NCI-H526 treated with DMSO at 0.1 percent for 48 hours (cell line): ENCODE results near the gene FBLN2.

Source experiments
- DNase-seq: peaks from one replicate; lab custom pipeline; 2025; lab: John Stamatoyannopoulos, UW

Gene FBLN2

DNA sequence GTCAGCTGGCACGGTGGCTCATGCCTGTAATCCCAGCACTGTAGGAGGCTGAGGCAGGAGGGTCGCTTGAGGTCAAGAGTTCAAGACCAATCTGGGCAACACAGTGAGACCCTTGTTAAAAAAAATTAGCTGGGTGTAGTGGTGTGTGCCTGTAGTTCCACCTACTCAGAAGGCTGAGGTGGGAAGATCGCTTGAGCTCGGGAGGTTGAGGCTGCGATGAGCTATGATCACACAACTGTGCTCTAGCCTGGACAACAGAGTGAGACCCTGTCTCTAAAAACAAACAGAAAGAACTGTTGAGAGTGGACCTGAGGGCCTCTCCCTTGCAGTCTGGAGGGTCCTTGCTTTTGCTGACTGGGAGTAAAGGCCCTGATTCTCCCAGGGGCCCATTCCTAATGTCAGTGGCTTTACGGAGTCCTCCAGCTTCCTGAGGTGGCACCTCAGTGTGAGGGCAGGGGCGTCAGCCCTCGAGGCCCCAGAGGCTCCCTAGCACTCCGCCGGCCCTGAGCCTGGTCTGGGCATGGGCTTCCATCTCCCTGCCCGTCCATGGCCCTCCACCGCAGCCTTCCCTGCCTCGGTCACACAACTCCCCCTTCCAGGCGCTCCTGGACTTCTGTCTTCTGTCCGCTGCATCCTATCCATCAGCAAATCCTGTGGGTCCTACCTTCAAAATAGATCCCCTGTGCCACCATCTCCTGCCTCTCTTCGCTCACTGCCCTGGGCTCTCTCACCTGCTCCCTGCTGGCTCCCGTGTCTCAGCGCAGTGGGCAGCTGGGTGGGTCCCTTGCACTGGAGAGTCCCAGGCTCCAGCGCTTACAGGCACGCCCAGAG lies 19.0 kb downstream of the FBLN2 start:
- DNase-seq = no peak

DNA sequence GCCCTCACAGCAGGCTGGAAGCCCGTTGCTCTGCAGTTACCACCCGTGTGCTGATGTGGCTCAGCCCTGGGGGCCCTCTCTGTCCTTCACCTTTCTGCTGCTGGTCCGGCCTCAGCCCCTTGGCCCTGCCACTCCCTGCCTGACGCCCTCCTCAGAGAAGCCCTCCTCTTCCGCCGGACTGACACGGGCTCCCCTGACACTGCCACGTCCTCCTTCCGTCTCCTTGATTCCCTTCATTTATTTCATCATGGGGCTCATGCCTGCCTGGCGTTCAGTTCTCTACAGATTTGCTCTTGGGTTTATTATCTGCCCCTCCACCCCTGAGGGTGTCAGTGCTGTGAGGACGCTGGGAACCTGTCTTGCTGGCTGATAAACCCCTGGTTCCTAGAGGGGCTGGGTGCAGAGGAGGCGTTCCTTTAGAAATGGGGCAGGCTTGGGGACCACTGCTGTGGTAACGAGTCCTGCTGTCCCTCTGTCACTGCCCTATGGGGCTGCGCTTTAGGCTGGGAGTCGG lies 19.6 kb downstream of the FBLN2 start:
- DNase-seq = no peak

DNA sequence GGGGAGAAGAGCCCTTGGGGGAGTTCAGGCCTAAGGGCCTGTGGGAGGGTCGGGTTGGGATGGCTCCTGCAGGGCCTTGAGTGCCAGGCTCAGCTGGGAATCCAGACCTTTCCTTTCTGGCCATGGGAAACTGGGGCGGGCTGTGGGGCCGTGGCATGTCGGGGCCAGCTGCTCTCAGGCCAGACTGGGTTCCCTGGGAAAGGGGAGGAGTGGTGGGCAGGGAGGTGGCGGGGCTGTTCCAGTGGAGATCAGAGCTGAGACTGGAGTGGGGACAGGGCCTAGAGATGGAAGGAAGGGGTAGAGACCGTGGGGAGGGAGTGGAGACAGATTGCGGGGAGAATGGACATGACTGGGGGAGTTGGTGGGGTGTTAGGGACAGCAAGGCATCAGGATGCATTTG lies 20.3 kb downstream of the FBLN2 start:
- DNase-seq = no peak

DNA sequence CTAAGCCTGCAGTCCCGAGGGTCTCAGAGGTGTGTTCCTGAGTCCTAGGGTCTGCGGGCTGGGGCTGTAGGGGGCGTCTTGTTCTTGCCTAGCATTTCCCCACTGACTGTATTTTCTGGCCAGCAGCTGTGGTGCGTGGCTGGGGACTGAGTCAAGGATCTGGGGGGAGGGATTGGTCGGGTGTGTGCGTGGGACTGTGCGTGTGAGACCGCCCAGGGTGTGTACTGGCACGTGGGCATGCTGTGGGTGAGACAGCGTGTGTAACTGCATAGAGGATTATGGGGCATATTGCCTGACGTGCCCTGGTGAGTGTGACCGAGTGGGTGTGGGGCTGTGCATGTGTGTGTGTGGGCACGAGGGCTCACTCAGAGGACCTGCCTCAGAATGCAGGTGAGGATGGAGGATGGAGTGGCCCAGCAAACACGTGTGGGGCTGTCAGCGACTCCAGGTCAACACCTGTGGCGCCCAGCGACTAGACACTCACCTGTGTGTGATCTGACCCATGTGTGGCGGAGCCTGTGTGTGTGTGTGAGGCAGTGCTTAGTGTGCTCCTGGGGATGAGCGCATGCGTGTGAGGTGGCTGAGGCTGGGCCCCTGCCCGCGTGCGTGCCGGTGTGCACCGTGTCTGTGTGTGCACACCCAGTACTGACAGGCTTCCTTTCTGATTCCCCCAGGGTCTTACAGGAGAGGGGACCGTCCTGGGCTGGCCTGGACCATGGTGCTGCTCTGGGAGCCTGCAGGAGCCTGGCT lies 20.9 kb downstream of the FBLN2 start:
- no peak for DNase-seq

DNA sequence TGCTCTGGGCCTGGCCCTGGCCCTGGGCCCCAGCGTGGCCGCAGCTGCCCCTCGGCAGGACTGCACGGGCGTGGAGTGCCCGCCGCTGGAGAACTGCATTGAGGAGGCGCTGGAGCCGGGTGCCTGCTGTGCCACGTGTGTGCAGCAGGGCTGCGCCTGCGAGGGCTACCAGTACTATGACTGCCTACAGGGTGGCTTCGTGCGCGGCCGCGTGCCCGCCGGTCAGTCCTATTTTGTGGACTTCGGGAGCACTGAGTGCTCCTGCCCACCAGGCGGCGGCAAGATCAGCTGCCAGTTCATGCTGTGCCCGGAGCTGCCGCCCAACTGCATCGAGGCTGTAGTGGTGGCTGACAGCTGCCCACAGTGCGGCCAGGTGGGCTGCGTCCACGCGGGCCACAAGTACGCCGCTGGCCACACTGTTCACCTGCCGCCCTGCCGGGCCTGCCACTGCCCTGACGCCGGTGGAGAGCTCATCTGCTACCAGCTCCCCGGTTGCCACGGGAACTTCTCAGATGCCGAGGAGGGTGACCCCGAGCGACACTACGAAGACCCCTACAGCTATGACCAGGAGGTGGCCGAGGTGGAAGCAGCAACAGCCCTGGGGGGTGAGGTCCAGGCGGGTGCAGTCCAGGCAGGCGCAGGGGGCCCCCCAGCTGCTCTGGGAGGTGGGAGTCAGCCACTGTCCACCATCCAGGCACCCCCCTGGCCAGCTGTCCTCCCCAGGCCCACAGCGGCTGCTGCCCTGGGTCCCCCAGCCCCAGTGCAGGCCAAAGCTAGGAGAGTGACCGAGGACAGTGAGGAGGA lies 21.7 kb downstream of the FBLN2 start:
- no peak for DNase-seq

DNA sequence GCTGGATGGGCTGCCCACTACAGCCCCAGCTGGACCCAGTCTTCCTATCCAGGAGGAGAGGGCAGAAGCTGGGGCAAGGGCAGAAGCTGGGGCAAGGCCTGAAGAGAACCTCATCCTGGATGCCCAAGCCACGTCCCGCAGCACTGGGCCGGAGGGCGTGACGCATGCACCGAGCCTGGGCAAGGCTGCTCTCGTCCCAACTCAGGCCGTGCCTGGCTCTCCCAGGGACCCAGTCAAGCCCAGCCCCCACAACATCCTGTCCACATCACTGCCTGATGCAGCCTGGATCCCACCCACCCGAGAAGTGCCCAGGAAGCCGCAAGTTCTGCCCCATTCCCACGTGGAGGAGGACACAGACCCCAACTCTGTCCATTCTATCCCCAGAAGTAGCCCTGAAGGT lies 22.3 kb downstream of the FBLN2 start:
- DNase-seq = no peak

DNA sequence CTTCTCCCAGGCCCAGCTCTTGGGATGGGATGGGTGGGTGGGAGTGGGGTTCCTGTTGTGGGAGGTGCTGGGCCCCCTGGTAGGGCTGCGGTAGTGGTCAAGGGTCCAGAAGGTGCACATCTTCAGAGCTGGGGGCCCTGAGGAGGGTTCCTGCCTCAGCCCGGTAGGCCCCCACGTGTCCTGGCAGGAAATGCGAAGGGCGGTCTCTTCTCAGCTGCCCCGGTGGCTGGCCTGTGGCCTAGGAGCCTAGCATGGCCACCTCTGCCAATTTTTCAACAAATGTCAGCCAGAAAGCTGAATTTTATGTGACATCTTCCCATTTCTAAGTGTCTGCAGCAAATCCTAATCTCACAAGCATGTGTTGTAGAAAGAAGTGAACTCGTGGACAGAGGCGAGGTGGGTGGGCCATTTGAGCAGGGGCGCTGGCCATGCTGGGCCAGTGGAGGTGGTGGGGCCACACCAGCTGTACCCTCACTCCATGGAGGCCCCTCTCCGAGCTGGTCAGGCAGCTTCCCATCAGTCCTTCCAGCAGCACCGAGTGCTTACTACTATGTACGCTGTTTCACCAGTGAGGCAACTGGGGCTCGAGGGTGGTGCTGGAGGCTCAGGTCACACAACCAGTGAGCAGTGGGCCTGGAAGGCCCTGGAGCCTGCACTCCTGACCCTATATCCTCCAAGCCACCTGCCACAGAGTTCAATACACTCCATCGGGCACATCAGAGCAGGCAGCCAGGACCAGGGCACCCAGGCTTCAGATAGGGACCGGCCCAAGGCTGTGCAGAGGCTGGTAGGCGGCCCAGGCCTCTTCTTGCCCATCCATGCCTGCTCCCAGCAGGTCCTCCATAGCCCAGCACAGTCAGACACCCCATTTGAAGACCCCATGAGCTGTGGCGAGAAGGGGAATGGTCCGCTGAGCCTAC lies 23.2 kb downstream of the FBLN2 start:
- no peak for DNase-seq

DNA sequence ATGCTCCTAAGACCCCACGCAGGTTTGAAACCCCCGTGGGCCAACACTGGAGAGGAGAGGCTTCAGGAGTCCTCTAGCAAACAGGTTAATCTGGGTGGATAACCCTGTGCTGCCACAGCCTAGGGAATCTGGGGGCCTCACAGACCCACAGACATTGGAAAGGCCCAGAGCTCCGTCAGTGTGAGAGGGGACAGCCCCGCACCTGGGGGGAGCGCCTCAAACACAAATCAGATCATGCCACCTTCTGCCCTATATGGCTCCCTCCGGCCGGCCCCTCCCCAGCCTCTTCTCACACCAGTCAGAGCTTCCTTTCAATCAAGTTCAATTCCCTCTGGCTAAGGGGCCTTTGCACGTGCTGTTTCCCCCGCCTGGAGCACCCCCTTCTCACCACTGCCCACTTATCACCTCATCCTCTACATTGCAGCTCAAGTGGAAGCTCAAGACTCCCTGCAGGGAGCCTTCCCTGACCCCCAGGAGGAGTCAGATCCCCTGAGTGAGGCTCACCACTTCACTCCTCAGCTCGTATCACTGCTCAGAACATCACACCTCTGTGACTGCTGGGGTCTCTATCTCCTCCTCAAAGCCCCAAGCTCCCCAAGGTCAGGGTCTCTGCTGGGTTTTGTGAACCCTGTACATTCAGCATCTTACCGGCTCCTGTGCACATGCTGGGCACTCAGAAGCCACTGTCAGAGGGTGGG lies 24.1 kb downstream of the FBLN2 start:
- DNase-seq = no peak

DNA sequence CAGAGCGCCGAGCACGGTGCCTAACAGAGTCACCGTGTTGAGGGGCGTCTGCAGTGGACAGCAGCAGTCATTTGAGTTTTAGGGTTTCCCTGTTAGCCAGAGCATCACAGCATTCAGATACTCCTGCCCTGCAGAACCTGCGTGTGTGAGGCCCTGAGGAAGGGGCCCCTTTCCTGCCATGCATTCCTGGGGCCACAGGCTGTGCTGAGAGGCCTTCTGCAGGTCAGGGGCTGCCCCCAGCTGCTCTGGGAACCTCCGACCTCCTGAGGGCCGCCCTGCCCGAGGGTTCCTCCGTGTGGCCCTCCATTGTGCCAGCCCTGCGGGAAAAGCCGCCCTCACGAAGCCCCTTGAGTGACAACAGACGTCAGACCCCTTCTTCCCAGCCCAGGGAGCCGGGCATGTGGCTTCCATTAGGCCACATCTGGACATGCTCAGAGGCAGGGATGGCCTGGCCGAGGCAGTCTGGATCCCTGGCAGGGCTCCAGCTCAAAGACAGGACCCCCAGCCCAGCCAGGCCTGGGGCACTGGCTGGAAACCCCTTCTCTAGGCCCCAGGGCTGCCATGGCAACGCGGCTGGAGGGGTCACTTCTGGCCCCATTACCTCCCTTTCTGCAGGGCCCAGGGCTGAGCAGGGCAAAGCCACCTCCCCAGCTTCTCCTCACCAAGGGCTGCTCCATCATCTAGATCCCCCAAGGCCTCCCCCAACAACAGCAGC lies 25.3 kb downstream of the FBLN2 start:
- DNase-seq = no peak

DNA sequence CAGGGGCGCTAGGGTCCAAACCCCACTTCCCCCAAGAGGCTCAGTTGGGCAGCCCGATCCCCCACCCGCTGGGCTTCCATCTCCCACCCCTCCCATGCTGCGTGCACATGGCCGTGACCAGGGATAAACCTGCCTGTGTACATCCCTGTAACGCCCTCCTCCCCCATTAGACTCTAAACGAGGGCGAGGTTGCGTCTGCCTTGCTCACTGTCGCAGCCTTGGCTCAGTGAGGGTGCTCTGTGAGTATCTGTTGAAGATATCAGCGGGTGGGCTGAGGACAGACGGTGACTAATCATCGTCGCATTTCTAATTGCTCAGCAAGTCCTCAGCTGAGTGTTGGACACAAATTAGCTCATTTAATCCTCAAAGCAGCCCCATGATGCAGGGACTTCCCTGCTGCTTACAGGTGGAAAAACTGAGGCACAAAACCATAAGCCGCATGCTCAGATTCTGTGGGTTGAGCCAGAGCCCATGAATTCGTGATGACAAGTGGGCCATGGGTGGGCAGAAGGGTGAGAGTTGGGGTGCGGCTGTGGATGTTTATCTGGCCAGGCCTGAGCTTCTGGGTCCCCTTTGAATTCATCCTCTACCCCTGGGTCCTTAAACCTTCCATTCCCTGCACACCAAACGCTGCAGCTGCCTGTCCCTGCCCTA lies 26.0 kb downstream of the FBLN2 start:
- no peak for DNase-seq

DNA sequence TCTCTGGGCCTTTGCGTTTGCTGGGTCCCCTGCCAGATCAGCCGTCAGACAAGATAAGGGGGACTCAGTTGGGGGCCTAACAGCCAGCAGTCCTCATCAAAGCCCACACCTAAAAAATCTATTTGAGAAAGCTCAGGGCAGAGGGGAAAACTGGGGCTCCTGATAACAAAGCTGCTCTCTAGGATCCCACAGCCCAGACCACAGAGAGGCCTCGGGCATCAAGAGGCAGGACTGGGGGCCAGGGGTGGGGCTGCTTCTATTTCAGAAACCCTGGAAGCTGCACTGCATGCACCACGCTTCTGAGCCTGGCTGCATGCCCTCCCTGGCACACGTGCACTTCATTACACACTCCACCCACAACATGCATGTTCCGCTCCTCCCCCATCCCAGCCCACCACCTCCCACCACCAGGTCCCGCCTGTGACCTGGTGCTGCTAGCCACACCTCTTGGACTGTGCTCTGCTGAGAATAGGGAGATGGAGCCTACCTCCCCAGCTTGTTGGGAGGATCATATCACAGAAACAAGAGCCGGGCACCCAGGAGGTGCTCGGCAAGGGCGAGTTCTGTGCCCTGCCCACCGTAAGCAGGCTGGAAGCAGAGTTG lies 26.6 kb downstream of the FBLN2 start:
- no peak for DNase-seq

DNA sequence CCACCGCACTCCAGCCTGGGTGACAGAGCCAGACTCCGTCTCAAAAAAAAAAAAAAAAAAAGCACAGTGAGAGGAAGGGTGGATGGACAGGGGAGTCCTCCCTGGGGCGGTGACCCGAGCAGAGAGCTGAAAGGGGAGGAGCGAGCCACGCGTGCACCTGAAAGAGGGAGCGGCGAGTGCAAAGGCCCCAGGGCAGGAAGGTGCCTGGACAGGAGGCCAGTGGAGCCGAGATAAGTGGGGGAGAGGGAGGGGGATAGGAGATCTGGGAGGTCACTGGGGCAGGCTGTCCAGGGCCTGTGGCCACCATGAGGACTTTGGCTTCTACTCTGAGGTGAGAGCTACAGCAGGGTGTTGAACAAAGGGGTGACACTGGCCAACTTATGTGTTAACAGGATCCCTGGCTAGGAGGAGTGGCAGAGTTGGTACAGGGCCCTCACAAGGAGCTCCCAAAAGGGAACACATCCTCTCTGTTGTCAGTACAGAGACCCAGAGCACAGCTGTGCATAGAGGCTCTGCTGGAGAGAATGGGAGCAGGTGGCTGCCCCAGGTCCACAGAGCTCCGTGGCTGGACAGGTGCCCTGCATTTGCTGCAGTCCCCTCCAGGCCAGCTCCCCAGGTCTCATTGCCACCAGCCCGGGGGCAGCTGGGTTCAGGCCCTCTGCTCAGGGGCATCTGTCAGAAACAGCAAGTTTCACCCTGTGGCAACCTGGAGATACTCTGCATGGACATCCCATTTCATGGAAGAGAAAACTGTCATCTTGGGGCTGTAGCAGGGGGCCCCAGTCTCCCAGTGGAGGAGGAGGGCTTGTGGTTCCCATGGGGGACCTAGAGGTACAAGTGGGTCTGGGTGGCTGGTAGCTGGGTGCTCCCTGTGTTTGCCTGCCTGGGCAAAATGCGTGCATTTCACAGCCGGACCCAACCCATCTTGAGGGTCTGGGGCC lies 28.5 kb downstream of the FBLN2 start:
- no peak for DNase-seq

DNA sequence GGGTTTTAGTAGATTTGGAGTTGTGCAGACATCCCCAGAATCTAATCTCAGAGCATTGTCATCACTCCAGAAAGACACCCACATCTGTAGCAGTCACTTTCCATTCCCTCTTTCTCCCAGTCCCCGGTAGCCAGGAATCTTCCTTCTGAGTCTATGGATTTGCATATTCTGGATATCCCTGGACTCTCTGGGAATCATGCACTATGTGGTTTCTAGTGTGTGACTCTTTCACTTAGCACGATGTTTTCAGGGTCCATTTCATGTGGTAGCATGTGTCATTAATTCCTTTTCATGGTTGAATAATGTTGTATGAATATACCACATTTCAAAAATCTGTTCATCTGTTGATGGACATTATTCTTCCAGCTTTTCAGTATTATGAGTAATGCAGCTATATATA lies 29.3 kb downstream of the FBLN2 start:
- peak; percentile 42 for DNase-seq

DNA sequence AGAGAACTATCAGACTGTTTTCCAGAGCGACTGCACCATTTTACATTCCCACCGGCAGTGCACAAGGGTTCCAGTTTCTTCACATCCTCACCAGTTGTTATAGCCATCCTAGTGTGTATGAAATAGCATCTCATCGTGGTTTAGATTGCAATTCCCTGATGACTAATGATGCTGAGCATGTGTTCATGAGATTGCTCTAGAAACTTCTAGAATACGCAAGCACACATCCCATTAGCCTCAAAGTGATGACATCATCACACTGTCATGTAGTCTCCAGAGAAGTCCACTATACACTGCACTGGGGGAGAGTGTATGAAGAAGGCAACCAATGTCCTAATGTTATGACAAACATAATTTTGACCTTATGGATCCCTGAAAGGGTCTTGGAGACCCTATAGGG lies 30.1 kb downstream of the FBLN2 start:
- no peak for DNase-seq

DNA sequence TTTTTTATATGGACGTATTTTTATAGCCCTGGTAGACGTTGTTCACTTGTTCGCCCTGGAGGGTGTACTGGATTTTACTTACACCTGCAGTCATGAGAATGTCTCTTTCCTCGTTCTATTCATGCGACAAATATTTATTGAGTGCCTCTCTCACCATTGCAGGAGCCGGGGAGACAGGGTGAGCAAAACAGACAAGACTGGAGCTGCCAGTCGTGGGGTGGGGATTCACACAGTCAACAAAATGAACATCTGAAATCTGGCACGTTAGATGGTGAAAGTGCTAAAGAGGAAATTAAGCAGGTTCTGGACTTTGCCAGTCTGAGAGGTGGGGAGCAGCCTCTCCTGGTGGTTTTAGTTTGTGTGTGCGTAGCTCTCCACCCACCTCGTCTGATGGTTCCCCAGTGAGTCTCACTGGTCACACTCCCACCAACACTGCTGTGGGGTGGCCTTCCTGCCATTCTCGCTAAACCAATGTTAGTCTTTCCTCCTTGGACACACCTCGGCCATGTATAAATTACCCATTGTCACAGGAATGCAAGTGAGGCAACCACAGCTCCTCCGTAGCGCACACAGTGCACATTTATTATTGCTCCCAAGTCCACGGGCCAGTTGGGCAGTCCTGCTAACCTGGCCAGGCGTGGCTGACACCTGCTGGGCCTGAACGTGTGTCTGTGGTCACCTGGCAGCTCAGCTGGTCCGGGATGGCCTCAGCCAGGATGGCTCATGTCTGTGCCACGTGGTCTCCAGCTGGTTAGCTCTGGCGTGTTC lies 31.5 kb downstream of the FBLN2 start:
- DNase-seq = no peak

DNA sequence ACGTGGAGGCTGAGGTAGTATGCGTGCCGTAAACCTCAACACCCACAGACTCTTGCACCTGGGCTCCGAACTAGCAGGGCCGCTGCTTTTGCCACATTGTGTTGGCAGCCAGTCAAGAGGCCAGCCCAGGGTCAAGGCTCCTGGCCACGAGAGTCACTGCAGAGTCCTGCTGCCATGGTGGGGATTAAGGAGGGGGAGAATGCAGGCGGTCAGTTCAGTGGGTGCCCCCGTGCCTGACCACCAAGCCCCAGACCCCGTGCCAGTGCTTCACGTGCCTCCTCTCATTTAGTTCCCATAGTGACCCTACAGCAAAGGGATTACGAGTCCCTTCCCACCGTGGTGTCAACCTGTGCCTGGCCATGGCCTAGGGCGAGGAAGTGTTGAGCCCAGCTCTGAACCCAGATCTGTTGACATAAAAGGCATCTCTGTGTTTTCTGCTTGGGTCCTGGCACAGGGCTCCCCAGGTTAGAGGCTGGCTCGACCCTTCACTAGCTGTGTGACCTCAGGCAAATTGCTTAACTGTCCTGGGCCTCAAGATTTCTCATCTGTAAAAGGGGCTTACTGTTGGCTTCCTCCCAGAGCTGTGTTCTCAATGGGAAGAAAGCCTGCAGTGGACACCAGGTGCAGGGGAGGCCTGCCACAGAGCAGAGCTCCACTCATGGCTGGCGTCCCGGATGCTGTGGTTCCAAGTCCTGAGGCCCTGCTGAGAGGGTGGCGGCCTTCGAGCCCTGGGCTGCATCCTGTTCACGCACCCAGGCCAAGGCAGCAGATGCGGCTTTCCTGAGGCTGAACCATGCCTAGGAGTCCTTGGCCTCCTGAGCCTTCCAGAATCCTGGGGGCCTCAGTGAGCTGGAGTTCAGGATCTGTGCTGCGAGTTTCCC lies 32.8 kb downstream of the FBLN2 start:
- no peak for DNase-seq
